ENCODE data around the gene ACLY.
"Not testable (repeated sequence)": the region's sequence is repeated elsewhere in the genome, so short reads cannot be mapped to it uniquely, and the experiment has no call there.

The ACLY gene

DNA sequence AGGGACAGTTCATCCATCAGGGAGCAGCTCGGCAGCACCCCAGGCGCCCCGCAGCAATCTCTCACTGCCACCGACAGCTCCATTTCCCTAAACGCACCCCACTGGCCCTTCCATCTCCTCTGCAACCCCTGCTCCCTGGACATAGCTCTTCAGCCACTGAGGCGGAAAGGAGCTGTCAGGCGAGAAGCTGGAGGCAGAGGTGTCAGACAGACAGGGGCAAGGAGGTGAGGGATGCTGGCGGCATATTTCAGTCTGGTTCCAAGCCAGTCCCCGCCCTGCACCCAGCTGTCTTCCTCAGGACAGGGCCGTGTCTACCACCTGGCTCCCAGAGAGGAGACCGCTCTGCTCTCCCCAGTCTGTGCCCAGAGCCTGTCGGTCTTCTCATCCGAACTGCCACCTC is 9.7 kb downstream of the ACLY start:
- DNase-seq = no peak

DNA sequence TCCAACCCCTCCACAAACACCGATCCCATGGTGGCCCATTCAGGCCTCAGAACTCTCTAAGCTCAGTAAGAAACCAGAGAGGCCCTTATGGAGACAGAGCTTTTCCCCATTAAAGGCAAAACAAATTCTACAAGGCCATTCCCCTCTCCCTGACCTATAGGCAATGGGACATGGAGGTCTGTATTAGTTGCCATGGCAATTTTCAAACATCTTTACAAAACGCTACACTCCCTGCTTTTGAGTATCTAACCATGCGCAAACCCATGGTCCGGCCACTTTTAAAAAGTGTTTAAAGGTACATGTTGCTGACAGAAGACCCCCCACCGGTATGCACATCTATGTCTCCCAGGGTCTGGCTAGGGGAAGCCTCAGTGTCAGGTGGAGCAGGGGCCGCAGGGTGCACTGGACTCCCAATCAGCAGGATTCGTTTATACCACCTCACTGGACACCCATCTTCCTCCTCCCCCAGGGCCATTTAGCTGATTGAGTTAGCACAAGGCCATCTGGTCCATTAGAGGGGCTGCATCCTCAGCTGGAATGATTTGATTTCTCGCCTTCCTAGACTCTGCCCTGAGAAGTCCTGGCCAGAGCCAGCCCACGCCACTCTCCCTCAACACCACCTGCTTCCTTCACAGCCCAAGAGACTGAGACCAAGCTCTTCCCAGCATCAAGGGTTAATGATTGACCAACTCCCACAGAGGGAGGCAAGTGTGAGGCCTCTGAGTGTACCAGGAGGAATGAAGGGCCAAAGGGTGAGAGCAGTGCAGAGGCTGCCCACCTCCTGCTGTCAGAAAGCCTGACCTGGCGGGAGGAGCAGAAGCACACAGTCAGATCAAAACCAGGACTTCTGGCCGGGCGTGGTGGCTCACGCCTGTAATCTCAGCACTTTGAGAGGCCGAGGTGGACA is 10.9 kb downstream of the ACLY start:
- no peak for DNase-seq

DNA sequence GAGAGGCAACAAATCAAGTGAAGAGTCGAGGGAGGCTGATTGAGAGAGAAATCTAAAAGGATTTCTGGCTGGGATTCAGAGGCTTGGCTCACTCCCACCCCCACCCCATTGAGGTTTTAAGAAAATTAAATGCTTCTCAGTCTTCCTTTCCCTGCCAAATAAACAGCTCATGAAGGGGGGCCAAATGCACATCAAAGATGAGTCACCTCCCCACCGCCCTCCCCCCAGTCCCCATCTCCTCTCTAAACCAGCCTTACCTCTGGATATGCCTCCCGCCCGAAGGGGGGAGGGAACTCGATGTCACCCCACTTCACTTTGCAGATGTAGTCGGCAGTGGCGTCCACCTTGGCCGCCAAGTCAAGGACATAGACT is 11.6 kb downstream of the ACLY start:
- DNase-seq = no peak

DNA sequence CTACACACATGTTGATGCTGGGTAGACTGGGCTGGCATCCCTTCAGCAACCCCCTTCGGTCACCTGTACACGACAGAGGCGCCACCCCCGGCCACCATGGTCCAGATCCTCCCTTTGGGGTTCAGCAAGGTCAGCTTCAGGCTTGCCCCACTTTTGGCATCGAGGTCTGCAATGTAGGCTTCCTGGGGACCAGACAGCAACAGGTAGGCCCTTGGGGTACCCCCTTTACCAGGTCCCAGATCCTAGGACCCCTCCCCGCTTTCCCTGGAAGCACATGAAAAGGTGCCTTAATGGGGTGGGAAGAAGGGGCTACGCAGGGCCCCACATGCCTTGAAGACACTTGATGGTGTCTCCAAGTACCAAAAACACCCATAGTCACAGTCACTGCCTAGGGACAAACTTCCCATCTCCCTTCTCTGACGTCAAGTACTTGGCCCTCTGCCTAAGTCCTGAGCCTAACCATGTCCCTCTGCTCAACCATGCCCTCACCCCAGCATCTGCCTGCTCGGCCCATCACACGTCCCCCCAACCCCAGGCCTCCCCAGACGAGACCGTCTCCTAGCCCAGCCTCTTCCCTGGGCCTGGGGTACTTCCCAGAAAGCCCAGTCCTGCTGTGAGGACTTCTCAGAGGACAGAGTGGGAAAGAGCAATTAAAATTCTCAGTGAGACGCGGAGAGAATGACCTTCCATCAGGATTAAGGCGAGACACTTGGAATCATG is 12.1 kb downstream of the ACLY start:
- no peak for DNase-seq

DNA sequence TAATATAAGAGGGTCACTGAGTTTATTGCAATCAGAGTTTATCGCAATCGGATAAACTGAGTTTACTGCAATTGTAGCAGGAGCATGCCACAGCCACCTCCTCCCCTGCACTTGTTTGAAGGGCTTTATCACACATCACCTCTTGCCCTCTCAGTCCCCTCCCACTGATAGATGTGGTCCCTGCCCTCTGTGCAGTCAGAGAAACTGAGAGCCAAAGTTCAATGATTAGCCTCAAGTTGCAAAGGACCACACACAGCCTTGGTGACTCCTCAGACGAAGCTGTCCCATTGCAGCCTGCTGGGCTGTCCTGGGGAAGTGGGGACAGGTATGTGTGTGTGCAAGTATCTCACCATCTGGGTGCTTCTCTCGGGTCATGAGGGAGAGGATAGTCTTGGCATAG is 13.6 kb downstream of the ACLY start:
- DNase-seq = no peak

DNA sequence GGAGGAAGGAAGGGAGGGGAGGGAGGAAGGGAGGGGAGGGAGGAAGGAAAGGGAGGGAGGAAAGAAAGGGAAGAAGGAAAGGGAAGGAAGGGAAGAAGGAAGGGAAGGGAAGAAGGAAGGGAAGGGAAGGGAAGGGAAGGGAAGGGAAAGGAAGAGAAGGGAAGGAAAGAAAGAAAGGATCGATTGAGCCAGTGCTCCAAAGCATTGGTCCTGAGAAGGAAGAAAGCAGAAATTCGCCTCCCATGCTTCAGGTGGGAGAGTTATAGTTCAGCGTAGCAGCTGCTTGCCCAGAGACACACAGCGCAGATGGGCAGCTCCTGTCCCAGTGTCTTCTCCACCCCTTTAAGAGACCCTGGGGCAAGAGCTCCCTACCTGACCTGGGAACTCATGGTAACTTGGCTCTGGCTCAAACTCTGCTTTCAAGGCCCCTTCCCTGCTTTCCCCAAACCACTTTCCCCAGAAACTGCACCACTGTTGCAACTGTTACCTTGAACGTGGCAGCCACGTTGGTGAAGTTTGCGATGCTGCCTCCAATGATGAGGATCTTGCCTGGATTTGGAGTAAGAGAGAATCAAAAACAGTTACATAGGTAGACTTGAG is 14.4 kb downstream of the ACLY start:
- DNase-seq = no peak

DNA sequence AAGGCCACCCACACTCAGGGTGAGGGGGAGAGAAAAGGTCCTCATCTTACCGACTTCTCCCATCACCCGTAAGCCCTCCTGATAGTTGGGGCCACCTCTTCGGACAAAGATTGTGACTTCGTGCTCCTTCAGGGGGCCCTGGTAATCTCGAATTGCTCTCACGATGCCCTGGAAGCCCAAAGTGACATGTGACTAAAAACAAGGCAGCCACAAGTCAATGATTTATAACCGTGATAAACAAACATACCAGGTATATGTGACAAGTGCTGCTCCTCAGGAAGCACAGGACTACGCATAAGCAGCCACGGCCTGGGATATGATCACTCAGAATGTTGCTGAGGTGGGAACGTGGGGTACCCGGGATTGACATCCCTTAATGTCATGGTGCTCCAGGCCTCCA is 17.1 kb downstream of the ACLY start:
- no peak for DNase-seq

DNA sequence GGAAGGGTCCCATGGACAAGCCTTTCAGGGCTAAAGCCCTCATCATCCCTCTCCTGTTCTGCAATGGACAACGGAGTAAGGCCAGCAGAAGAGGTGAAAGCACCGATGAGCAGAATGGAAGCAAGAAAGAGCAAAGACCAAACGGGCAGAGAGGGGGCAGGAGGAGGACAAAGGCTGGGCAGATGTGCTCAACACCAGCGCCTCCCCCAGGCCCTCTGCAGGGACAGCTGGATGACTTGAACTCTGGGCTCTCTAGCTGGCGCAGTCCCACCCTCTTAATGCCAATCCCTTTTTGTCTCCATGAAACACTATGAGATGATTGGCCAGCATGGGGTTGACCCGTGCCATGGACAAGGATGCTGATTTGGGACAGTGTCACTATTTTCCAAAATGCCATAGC is 22.0 kb downstream of the ACLY start:
- no peak for DNase-seq

DNA sequence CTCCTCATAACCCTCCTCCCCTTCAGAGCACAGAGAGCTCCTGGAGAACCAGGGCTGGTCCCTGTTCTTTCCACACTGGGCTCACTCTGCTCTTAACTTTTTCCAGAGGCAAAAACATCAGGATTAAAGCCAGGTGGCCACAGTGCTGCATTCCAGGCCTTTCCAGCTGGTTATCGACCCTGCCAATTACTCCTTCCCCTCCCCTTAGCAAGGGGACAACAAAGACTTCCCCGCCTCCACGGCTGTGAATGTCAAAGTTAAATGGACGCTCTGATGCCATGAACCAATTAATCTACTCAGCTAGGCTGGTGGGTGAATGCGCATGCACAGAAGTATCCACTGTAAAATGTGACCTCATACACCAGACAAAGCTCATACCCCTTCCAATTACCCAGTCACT is 23.1 kb downstream of the ACLY start:
- DNase-seq = no peak

DNA sequence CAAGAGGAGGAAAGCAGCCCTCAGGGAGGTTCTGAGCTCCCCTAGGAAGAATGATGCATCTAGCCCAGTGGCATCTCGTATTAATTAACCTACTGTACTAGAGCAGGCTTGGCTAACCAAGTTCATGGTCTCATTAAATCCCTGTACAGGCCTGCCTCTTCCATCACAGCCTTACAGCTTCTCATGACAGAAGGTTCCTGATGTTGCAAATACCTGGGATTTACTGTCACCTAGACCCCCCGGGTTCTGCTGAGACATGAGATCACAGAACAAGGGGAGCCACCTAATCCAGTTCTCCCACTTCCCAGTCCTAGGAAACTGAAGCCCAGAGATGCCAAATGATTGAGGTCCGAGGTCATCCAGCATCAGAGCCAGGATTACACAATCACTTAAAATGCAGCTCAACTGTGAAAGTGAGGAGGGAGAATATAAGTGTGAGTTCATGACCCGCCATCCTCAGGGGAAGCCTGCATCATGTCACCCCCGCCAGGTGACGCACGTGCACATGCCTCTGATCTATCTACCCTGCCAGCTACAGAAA is 23.9 kb downstream of the ACLY start:
- DNase-seq = no peak

DNA sequence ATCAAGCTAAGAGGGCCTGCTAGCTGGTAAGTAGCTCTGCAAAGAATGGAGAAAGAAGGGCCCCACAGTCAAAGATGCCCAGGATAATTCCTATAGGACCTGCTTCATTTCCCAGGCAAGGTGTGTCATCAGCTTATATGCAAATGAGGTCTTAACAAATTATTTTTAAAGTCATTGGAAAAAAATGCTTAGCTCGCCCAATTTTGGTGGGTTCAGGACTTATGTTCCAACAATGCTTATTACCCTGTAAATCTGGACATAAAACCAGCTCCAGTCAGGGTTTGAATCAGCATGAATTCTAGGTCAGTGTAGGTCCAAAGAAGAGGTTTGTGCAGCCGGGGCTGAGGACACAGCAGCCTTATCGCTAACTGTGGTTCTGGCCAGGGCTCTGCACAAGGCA is 25.4 kb downstream of the ACLY start:
- no peak for DNase-seq

DNA sequence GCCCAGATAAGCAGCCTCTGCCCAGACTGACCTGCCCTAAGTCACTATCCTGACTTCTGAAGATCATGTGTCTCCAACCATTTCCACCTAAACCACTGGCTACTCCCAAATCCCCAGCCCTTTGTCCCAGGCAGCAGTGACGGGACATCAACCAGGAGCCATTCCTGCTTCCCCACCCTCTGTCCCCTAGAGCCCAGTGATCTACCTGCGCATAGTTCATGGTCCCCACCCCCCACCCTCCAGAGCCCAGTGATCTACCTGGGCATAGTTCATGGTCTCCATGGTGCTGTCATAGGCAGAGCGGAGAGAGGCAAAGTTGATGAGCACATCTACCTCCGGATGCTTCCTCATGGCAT is 26.8 kb downstream of the ACLY start:
- DNase-seq = no peak

DNA sequence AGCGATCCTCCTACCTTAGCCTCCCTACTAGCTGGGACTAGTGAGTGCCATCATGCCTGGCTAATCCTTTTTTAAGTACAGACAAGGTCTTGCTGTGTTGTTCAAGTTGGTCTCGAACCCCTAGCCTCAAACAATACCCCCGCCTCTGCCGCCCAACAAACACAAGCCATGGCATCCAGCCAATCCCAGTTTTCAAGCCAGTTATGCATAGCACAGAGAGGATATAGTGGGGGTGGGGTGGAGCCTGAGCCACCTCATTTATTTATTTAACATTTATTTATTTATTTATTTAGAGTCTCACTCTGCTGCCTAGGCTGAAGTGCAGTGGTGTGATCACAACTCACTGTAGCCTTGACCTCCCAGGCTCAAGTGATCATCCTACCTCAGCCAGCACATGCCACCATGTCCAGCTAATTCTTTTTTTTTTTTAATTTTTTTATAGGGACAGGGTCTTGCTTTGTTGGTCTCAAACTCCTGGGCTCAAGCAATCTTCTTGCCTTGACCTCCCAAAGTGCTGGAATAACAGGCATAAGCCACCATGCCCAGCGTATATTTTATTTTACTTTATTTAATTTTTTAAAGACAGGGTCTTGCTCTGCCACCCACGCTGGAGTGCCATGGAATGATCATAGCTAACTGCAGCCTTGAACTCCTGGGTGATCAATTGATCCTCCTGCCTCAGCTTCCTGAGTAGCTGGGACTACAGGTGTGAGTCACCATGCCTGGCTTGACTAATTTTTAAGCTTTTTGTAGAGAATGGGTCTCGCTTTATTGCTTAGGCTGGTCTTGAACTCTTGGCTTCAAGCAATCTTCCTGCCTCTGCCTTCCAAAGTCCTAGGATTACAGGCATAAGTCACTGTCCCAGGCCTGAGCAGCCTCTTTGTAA is 27.4 kb downstream of the ACLY start:
- no peak for DNase-seq

DNA sequence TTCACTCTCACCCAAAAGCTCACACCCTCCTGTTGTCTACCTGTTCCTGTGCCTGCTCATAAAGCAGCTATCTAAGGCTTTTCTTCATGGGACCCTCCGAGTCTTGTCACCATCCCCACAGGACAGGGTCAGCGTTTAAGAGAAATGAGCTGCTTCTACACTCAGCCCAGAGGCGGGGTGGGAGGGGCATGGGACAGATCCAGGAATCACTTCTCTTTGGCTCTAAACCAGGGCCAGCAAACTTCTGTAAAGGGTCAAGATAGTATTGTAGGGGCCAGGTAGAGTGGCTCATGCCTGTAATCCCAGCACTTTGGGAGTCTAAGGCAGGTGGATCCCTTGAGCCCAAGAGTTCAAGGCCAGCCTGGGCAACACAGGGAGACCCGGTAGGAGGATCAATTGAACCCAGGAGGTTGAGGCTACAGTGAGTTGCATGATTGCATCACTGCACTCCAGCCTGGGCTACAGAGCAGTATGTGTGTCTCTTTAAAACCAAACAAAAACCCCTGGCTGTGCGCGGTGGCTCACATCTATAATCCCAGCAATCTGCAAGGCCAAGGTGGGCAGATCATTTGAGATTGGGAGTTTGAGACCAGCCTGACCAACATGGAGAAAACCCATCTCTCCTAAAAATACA is 30.3 kb downstream of the ACLY start:
- DNase-seq = no peak

DNA sequence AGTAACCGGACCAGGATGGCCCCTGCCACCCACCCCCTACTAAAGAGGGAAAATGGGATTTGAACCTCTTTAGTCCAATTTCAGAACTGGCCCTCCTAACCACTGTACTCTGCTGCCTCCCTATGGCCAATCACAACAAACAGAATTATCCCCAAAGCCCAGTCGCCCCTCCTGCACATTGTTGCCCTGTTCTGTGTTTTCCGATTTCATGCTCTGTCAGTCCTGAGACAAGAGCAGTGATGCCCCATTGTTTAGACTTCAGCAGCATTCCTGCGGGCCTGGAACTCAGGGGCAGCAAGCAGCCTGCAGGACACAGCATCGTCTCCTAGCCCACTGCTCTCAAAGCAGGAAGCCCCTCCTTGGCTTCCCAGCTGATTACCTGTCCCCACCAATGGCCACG is 33.0 kb downstream of the ACLY start:
- no peak for DNase-seq

DNA sequence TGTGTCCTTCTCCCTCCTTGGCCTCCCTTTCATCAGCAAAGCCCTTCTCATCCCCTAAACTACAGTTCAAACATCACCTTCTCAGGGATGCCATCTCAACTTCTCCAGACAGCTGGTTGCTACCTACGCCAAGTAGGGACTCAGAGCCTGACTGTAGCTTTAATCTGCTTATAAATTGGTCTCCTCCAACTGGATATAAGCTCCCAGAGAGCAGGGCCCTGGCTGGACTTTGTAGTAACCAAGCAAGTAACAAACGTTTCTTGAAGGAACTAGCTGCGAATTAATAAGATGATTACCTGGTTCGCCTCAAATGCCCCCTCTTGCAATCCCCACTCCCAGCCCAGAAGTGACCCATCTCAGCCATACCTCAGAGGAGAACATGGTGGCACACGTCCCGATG is 36.0 kb downstream of the ACLY start:
- DNase-seq = no peak

DNA sequence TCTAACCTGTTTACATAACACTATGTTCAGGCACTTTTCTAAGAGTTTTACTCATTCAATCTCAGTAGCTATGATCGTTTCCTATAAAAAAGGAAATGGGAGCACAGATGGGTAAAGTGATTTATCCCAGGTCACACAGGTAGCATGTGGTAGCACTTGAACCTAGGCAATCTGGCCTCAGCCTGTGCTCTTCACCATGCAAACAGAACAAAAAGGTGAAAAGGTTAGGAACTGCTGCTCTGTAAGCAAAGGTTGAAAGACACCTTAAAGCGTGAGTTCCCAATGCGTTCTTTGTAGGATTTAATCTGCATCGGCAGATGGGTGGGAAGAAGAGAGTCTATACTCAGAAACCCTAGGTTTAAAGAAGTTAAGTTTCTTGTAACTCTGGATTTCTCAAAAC is 38.6 kb downstream of the ACLY start:
- no peak for DNase-seq

DNA sequence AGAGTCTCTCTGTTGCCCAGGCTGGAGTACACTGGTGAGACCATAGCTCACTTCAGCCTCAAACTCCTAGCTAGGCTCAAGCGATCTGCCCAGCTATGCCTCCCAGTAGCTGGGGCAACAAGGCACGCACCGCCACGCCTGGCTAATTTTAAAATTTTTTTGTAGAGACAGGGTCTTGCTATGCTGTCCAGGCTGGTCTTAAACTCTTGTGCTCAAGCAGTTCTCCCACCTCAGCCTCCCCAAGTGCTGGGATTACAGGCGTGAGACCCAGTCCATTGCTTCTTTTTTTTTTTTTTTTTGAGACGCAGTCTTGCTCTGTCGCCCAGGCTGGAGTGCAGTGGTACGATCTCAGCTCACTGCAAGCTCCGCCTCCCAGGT is 44.5 kb downstream of the ACLY start:
- not testable (repeated sequence) for DNase-seq

DNA sequence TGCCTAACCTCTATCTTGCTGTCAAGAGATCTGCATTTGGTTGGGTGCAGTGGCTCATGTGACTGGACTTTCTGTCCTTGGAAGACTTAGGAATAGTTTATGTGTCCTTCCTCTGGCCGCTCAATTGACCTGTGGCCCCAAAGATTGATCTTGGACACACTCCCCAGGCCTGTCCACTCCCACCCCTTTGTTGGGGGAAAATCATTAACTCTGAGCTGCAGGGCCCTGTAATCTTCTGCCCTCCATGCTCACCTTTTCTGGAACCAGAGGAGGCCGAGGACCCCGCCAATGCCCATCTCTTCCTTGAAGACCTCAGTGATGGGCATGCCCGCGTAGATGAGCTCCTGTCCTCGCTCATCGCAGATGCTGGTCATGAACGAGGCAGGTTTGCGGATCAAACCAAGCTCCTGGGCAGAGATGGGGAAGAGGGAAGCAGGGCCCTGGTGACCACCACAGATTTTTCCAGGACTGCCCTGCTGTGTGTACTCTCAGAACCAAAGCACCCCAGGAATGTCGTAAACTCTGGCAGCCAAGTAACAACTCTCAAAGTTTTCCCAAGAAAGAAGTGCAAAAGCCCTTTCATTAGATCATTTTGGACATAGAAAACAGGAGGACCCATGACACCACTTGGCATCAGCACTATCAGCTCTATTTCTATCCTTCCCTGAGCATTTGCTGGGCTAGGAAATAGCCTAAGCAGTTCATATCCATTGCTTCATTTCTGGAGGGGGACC is 45.0 kb downstream of the ACLY start:
- DNase-seq = no peak

DNA sequence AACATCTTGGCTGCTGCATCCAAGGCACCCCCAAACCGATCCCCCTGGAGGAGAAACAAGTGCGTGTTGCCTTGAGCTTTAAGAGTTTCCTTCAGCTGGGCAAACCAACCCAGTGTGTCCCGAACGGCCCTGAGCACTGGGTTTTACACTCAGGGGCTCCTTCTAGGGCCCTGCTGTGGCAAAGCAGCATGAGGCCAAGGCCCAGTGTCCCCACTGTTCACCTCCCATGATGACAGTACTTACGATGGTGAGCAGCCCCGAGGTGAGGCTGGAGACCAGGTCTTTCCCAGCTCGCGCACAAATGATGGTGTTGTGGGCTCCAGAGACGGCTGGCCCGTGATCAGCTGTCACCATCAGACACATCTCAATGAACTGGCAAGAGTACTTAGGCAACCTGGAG is 47.0 kb downstream of the ACLY start:
- DNase-seq = no peak

DNA sequence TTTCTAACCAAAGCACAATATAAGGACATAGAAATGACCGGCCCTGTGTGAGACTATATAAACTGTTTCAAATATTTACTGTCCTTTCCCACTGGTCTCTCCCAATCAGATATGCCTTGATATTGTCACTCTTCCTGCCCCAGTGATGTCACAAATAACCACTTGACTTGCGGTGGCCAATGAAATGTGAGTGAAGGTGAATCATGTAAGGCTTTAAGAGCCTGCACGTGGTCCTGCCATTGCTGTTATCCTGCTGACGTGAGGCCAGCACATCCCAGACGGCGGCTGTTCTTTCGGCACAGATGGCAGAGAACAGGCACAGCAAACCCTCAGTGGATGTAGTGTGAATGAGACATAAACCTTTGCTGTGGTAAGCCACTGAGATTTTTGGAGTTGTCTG is 48.1 kb downstream of the ACLY start:
- DNase-seq = no peak

DNA sequence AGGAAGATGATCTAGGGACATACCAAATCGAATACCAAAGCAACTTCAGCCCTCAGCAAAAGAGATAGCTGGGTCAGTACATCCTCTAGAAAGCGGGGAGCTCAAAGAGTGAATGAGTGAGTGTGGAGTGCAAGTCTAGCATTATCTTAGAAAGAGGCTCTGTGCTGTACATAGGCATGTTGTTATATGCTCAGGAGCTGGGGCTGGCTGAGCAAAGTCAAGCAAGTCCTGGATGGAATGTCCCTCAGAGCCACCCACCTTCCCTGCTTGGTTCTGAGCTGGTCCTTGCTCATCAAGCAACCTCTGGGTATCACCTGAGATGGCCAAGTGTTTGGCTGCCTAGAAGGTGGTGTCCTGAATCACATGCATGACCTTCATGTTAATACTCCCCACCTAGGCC is 48.7 kb downstream of the ACLY start:
- no peak for DNase-seq

Data from GDM1 (cell line).